Fibroblast of upper back skin (primary cell): ENCODE results near the gene PXMP2.

Experiments used
- DNase-seq: peaks from one replicate; pipeline ENCODE4 v3.0.0-alpha.2; 2013

The PXMP2 gene

DNA sequence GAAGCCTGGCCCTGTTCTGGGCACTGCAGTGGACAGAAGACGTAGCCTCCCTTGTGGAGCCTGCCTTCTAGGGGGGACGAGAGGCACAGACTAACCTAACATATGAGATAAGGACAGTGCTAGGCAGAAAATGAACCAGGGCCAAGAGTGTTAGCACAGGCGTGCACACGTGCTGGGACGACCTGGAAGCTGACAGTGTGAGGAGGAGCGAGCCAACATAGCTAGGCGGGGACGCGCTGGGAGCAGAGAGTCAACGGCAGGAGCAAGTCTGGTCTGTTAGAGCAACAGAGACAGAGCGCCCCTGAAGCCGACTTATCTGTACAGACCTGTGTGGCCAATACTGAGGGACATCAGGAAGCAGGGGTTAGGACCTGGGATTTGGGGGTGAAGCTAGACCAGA is 8.0 kb downstream of the PXMP2 start:
- DNase-seq, result no peak

DNA sequence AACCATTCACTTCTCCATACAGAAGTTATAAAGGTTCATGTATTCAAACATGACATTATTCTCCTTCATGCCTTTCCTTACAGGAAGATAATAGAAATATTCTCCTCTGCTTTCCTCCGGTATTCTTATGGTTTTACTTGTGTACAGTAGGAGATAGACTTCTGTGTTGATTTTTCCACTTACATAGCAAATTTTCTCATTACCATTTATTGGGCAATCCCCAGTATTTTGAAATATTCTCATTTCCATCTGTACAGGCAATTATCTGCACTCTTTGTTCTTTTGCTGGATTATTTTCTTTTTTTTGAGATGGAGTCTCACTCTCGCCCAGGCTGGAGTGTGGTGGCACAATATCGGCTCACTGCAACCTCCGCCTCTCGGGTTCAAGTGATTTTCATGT is 11.0 kb downstream of the PXMP2 start:
- no peak for DNase-seq

DNA sequence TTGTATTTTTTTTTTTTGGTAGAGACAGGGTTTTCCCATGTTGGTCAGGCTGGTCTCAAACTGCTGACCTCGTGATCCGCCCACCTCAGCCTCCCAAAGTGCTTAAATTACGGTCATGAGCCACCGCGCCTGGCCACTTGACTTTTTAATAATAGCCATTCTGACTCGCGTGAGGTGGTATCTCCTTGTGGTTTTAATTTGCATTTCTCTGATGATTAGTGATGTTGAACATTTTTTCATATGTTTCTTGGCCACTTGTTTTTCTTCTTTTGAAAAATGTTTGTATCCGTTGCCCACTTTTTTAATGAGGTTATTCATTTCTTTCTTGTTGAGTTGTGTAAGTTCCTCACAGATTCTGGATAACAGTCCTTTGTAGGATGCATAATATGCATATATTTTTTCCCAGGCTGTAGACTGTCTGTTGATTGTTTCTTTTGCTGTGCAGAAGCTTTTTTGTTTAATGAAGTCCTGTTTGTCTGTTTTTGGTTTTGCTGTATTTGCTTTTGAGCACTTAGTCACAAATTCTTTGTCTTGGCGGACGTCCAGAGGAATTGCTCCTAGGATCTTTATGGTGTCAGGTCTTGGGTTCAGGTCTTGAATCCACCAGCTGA is 12.9 kb downstream of the PXMP2 start:
- DNase-seq, result peak; percentile 29

DNA sequence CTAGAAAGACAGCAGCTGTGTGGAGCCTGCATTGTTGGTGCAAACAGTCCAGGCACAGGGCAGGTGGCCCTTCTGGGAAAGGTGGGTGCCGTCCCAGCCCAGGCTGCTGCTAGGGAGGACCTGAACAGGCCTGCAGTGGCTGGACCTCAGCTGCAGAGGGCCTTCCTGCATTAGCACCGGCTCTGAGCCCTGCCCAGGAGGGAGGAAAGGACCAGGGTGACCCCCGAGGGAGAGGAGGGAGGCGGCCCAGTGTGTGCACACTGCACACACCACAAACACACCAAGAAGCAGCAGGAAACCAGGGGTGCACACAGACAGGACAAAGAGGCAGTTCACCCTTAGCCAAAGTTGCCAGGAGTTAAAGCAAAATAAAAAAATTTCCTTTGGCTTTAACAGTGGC is 15.3 kb downstream of the PXMP2 start:
- DNase-seq, result no peak

DNA sequence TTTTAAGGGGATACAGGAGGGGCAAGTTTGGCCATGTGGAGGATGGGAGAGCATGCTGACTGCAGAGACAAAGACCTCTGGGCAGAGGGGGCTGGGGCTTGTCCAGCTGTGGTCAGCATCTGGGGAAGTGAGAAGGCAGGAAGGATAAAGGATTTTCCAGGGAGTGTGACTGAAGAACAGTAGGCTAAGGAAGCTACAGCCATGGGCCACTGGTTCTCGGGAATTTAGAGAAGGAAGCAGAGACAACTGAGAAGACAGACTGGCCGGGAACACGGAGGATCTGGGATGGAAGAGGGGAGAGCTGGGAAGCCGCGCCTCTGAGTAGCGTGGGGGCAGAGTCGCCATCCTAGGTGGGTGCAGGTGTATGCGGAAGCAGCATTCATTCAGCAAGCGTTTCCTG is 16.3 kb downstream of the PXMP2 start:
- no peak for DNase-seq

DNA sequence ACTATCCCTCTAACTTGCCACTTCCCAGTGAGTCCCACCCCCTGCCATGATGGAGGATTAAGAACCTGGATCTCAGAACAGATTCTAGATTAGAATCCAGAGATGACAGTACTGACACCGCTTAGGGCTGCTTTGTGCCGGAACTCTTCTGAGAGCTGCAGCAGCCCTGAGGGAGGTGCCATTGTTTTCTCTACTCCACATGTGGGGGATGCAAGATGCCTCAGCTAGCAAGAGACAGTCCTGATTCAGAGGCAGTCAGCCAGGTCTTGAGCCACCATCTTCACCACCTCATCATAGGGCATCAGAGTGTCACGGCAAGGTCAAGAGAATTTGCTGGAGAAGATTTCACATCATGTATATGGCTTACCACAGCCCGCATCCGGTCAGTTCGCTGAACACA is 19.9 kb downstream of the PXMP2 start:
- no peak for DNase-seq

DNA sequence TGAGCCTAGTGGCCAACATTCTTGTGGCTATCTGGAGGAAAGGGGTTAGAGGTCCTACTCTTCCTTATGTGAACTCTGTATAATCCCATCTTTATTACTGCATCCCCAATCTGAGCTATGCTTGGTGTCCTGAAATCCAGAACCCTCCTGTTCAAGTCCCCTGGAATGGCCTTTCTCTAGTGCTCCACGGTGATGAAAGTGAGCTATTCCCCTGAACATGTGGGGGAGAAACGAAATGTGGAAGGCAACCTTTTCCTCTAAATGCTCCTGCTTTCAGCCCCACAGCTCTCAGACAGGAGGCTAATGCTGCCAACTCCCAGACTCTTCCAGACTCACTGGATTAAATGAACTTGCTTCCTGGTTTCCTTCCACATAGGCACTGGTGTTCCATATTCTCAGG is 20.8 kb downstream of the PXMP2 start:
- no peak for DNase-seq

DNA sequence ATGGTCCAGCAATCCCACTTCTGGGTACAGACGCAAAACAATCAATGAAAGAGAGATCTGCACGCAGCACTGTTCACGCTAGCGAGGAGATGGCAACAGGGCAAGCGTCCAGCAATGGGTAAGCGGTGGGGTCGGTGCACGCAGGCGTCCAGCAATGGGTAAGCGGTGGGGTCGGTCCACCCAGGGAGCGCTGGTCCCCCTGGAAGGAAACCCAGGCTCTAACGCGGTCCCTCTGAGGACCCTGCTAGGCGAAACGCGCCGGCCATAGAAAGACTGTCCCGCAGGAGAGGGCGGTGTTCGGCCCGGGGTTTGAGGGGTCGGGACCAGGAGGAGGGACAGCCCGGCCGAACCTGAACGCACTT is 22.6 kb downstream of the PXMP2 start:
- DNase-seq, result no peak

DNA sequence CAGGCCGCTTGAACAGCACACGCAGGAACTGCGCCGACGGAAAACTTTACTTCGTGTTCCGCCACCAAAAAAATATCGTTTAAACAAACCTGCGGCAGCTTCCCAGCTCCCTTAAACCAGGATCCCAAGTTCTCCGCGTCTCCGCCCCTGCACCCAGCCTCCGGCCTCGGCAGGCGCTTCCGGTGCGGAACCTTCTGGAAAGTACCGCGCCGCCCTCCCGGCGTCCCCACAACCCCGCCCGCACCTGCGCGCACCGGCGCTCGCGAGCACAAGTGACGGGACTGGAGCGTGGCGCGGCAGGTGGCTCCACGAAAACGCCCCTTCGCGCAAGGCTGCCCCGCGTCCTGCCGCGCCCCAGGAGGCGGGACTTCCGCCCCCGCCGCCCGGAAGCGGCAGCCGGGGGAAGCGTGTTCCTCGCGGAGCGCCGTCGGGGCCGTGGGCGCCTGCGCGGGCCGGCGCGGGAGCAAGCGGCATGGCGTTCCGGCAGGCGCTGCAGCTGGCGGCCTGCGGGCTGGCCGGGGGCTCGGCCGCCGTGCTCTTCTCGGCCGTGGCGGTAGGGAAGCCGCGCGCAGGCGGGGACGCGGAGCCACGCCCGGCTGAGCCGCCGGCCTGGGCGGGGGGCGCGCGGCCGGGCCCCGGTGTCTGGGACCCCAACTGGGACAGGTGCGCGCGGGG is 23.2 kb downstream of the PXMP2 start, which contains the start of gene PGAM5:
Gene PGAM5 (plus strand): TSS at position 438 of the 675 bp plus-strand sequence. CDS start 35 bp downstream, at position 473.
- DNase-seq, result peak; percentile 72

DNA sequence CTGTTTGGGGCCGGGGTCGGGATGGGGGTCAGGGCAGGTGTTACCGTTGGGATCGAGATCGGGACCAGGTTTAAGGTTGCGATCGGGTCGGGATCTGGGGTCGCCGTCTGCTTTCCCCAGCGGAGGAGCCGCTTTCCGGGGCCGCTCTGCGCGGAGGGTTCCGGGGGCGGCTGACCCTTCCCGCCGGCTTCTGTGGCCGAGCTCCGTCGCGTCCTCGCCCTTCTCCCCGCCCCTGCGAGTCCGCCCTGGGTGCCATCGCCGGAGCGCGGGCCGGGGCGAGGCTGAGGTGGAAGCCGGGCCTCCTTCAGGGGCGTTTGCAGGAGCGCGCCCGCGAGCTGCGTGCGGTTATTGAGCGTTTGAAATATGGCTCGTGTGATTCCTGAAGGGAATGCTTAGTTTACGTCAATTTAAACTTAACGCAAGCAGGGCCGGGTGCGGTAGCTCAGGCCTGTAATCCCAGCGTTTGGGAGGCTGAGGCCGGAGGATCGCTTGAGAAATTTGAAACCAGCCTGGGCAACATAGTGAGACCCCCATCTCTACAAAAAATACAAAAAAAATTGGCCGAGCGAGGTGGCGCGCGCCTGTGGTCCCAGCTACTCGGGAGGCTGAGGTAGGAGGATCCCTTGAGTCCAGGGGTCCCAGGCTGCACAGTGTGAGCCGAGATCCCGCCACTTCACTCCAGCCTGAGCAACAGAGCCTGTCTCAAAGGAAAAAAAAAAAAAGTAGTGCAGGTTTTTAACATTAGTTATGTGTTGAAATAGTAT is 23.9 kb downstream of the PXMP2 start:
- DNase-seq, result no peak

DNA sequence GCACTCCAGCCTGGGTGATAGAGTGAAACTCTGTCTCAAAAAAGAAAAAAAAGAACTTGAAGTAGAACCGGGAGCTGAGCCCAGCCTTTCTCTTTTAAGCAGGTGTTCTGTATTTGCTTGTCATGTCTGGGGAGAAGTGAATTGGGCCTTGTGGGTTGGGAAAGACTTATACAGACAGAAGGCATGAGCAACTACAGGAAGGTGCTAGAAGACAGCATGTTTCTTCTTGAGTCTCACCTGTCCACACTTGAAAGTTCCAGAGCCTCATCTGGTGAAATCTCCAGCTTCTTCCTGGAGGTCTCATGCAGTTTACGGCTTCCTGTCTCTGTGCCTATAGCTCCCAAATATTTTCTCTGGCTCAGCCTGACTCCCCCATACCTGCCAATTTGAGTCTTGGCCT is 25.7 kb downstream of the PXMP2 start:
- no peak for DNase-seq

DNA sequence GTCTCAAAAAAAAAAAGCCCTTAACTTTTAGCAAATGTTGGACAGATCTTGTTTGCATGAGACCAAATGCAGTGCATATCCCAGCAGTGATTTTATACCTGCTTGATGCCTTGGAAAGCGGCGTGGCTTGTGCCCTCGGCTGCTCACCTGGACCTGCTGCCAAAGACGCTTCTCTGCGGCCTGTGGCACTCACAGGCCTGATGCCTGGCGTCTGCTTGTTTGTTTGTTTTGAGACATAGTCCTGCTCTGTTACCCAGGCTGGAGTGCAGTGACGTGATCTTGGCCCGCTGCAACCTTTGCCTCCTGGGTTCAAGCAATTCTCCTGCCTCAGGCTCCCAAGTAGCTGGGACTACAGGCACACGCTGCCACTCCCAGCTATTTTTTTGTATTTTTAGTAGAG is 28.5 kb downstream of the PXMP2 start:
- DNase-seq, result no peak

DNA sequence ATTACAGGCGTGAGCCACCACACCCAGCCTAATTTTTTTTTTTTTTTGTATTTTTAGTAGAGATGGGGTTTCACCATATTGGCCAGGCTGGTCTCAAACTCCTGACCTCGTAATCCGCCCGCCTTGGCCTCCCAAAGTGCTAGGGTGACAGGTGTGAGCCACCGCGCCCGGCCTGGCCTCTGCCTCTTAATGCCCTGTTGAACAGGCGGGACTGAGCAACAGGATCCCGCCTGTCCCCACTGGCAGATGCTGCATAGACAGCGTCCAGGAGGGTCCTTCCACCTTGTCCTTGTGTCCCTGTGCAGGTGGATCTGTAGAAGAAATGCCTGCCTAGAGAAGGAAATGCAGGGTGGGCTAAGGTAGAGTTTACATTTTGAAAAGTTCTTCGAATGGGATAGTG is 29.0 kb downstream of the PXMP2 start:
- DNase-seq, result no peak

DNA sequence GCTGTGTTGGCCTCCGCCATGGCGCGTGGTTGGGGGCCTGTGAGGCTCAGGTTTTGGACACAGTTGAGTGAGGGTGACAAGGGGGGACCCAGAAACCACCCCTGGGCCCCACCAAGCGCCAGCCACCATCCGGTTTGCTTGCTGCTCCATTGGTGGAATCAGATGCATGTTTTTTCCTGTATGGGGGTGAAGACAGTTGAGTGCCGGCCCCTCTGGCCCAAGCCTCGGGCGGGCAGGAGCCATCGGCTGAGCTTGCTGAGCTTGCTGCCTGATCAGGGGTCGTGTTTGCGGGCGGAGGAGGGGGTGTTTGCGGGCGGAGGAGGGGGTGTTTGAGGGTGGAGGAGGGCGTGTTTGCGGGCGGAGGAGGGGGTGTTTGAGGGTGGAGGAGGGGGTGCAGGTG is 29.6 kb downstream of the PXMP2 start:
- DNase-seq, result no peak

DNA sequence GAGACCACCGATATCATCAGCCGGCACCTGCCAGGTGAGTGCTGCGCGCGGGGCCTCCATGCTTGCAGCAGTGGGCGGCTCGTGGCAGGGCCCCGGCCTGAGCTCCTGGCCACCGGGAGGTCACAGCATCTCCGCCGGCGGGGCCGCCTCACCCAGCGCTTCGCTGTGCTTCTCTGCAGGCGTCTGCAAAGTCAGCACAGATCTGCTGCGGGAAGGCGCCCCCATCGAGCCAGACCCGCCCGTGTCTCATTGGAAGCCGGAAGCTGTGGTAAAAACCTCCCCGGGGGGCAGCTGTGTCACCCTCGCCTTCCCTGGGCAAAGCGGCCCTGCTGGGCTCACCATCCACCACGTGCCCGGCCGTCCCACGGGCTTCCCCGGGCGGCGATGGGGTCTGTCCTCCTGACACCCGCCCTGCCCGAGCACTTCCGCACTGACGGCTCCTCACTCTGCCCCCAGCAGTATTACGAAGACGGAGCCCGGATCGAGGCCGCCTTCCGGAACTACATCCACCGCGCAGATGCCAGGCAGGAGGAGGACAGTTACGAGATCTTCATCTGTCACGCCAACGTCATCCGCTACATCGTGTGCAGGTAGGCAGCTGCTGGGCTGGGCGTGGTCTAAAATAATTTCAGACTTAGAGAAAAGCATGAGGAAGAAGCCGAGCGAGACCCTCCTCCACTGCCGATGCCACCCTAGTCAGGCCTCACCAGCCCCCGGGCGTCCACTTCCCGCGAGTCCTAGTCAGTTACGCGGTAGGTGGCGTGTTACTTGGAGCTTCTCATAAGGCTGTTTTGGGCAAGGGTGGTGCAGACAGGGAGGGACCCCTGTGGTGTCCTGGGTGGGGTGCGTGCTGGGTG is 30.4 kb downstream of the PXMP2 start:
- no peak for DNase-seq

DNA sequence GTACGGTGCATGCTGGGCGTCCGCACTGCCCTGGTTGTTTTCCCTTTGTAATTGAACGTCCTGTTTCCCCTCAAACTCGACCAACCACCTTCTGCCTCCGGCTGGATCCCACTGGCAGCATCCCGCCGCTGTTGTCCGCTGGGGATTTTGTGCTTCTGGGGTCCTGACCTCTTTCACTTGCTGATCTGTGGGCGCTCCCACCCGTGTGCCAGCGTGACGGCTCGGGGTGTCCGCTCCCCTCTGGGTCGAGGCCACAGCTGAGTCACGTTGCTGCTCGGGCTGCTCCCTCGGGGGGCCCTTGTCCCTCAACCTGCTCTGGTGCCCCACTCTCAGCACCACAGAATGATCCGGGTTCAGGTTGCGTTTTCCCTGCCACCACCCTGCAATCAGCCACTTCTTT is 31.3 kb downstream of the PXMP2 start:
- DNase-seq, result no peak

DNA sequence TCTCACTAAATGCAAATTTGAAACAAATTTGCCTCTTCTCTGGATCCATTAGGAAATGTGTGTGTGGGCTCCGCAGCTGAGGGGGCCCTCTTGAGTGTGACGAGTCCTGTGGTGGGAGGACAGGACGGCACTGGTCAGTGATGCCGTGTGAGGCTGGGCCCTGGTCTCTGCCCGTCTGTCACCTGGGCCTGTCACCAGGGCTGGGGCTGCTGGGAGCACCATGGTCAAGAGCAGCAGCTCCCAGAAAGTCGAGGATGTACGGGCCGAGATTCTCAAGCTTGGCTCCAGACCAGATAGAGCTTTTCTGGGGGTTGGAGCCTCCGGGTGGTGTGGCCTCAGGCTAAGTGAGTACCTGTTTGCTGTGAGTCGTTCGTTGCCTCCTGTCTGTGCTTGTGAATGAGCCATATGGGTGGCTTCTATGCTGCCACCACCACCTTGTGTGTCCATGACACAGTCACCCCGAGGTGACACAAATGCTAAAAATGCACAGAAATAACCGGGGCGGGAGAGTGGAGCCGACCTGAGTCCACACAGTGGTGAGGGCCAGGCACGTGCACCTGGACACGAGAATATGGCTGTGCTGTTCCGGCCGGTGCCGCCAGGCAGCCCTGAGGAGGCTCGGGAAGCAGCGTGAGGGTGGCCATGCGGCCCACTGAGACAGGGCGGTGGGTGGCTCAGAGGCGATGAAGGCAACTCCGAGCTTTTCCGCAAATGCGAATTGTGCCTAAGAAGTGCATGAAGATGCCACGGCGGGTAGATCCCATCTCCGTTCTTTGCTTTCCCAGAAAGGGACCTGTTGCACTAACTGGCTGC is 32.0 kb downstream of the PXMP2 start:
- DNase-seq, result no peak

DNA sequence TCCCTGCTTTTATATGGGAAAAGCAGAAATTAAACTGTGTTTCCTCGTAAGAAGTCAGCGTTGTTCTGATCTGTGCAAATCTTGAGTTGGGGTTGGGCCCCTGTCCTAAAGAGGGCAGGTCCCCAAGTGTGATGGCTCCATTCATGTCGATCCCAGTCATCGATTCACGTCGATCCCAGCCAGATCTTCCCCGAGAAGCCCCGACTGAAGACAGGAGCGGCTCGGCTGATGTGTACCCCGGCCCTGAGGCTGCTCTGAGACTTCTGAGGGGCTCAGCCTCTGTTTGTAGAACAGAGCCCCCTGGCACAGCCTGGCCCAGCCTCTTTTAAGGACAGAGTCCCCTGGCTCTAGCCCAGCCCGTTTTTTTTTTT is 32.6 kb downstream of the PXMP2 start:
- no peak for DNase-seq

DNA sequence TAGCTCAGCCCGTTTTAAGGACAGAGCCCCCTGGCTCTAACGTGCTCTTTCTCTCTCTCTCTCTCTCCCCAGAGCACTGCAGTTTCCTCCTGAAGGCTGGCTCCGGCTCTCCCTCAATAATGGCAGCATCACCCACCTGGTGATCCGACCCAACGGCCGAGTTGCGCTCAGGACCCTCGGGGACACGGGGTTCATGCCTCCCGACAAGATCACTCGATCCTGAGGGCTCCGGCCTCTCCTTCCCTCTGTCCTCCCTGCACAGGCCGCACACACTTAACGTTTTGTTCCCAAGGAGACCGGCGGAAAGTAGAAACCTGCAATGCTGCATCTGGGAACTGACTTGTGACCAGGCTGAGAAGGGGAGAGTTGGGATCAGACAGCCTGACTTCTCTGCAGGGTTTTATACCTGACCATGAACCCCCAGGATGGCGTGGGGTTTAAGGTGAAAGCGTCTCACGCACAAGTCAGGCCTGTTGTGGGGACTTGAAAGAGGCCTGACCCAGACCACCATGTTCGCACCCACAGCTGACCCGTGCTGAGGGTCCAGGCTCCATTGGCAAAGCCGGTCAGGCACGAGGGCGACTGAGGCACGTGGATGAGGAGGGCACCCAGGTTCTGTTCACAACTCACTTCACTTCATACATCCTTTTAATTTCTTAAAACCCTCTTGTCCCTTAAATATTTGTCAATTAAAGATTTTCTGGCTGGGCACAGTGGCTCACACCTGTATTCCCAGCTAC is 33.4 kb downstream of the PXMP2 start:
- no peak for DNase-seq

DNA sequence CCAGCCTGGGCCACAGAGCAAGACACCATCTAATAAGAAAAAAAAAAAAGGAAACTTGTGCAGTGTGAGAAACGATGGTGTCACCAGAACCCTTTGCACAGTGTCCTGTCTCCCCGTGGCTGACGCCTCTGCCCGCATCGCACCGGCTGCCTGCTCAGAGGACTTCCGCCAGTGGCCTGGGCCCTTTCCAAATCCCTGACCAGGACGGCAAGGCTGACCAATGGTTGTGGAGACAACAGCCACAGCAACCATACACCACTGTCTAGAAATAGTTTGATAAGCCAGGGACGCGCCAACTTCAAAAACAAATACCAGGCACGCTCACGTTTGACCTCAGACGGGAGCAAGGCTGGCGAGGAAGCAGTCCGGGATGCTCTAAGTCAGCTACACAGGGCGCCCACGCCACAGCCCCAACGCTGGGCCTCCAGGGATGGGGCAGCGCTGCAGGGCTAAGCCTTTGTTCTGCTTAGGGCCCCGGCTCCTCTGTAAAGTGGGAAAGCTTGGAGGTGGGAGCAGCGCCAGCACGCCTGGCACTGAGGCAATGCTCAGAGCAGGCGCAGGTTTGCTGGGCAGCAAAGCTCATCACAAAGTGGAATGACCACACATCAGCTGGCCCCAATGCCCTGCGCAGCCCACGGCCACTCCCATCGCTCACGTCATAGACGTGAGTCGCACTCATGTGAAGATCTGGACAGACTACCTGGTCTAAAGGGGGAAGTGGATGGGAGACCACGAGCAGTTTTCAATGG is 35.8 kb downstream of the PXMP2 start:
- no peak for DNase-seq

DNA sequence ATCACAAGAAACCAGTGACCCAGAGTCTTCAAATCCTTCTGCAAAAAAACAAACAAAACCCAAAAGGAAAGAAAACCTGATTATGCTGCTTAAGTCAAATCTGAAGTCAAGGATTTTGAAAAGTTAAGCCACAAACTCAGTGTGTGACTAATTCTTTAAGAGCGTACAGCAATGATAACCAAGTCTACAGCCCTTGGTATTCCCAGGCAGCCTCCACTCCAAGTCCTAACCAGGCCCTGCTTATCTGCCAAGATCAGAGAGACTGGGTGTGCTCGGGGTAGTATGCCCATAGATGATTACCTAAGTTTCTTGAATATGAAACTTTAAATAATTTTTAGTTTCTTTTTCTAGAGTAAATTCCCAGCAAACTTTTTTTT is 36.4 kb downstream of the PXMP2 start:
- no peak for DNase-seq
